NCI-H1436 (cell line): Measurements from ENCODE around the gene MYO18A.
A peak's percentile ranks its signal among the peaks of the same experiment; 100 is the strongest.
"Not testable (repeated sequence)": the region's sequence is repeated elsewhere in the genome, so short reads cannot be mapped to it uniquely, and the experiment has no call there.

Source experiments
- DNase-seq: peaks from one replicate; lab custom pipeline; 2025; lab: John Stamatoyannopoulos, UW

The MYO18A gene

DNA sequence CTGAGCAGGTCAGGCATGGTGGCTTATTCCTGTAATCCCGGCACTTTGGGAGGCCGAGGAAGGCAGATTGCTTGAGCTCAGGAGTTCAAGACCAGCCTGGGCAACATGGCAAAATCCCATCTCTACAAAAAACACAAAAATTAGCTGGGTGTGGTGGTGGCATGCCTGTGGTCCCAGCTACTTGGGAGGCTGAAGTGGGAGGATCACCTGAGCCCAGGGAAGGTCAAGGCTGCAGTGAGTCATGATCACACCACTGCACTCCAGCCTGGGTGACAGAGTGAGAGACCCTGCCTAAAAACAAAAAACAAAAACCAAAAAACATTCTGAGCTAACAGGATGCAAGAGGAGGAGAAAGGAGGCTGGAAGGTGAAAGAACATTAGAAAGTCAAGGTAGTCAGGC is 33.0 kb downstream of the MYO18A start:
- DNase-seq, result not testable (repeated sequence)

DNA sequence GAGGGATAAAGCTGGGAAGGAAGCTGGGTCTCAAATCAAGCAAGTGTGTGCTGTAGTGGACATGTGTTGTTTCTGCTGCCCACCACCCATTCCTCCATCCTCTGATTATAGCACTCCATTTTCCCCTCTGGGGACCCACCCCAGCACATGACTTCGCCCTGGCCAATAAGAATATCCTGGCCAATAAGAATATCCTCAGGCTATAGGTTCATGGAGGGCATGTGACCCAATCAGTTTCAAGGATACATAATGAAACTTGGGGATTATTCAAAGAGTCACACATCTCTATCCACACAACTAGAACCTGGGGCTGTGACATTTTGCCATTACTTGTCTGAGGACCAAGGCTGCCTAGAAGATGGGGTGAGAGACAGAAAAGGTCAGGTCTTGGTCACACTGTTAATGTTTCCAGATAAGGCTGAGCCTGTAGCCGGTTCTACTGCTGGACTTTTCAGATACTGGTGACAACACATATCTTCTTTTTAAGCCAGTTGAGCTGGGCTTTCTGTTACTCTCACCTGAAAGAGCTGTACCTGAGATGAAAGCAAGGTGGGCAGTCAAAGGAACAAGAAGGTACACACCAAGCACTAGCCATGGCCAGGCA is 33.7 kb downstream of the MYO18A start:
- no peak for DNase-seq

DNA sequence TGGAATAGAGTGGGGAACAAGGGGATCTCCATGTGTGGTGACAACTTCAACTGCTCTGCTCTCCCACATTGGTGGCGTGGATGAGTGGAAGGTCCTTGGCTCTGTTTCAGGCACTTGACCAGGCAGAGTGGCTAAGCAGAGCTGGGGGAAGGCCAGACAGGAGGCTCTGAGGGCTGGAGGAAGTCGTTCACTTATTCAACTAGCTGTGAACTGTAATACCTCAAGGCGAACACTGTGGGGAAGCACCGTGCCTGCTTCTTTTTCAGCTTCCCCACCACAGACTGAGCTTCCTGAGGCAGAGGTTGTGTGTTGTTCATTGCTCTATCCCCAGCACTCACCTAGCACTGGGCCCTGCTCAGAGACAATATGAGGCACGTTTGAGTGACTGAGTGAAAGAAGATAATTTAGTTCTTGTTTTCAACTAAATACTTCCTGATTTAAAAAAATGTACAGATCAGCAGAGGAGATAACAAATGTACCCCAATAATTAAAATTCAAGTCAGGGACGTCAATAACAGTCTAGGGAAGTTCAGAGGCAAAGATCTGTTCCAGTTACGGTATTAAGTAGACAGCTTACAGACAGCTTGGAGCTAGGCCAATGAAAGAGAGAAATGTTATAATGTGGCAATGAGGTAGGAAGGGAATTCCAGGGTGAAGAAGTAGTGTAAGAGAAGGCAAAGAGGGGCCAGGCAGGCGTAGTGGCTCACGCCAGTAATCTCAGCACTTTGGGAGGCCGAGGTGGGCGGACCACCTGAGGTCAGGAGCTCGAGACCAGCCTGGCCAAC is 34.7 kb downstream of the MYO18A start:
- peak; percentile 74 for DNase-seq

DNA sequence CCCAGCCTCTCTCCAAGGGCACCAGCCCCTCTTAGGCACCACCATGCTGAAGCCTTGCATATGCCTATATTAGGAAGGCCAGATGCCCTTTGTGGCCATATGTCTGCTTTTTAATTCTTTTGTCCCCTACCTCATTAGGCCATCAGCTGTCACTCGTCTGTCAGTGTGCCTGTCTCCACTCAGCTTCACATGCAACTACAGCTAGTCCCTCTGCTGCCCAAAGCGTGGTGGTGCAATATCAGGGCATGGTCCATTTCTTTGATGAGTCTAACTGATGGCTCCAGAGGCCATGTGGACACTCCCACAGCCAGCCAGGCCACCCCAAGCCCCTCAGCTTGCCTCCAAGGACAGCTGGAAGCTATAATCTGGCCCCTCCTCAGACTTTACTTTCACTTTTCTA is 36.3 kb downstream of the MYO18A start:
- no peak for DNase-seq

DNA sequence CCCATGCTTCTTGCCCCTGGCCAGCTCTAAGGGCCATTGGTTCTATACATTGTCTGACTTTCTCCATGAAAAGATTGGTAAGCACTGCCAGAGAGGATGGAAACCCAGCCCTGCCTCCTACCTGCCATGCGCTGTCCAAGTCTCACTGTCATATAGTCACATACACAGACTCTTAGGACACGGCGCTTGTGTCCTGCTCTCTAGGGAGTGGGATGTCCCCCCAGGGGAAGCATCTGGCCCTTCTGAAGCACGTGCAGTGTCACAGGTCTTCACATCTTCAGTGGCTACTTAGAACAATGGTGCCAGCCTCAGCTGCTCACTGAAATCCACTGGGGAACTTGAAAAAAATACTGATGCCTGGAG is 38.7 kb downstream of the MYO18A start:
- no peak for DNase-seq

DNA sequence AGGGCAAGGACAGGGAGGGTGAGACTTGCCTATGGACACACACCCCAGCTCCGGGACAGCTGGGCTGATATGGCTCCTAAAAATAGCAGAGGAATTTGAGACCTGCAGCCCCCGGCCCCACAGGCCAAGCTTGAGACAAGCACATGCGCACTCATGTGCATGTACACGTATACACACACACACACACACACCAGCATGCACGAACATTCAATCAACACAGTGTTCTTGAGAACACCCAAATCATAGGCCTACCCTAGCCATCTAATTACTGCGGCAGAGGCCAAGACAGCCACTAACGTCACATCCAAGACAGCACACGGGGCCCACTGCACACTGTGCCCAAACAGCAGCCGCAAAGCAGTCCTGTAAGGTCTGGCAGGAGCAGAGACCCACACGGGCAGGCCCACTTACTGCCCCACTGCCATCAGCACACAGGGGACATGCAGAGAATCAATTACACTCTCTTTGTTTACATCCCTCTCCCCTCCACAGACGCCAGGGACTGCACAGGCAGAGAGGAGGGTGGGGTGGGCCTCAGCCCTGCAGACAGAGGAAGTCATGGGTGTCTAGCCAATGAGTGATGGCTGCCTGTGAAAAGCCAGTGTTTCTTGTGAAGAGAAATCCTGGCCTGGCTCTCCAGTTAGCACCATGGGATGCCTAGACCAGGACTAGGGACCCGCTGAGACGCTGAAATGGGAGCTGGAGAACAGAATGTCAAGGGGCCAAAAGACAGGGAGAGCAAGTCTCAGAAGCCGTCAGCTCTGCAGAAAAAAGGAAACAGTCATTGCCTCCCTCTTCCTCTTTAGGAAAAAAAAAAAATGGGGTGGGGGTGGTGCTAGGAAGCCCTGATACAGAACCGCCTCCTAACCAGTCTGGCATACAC is 39.3 kb downstream of the MYO18A start:
- DNase-seq, result peak; percentile 33

DNA sequence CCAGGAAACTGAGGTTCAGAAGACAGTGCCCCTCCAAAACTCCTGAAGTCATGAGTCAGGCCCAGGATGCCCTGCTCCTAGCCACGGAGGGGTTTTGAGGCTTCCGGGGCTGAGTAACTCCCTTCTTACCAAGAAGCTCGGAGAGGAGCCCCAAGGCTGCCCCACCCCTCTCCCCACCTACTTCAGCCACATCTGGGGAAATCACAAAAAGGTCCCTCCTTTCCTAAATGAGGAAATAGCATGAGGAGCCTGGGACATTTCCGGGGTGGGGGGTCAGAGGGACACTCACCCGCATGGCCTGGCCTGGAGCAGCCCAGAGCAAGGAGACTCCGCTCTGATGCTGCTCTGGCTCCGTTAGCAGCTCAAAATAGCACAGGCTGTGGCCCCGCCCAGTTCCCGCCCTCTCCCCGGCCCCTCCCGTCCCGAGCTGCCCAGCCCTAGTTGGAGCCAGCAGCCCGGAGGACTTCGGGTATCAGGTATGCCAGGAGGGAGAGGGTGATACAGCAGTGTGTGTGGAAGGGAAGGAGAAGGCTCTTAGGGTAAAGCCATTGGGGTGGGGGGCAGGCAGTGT is 40.1 kb downstream of the MYO18A start:
- DNase-seq, result peak; percentile 63

DNA sequence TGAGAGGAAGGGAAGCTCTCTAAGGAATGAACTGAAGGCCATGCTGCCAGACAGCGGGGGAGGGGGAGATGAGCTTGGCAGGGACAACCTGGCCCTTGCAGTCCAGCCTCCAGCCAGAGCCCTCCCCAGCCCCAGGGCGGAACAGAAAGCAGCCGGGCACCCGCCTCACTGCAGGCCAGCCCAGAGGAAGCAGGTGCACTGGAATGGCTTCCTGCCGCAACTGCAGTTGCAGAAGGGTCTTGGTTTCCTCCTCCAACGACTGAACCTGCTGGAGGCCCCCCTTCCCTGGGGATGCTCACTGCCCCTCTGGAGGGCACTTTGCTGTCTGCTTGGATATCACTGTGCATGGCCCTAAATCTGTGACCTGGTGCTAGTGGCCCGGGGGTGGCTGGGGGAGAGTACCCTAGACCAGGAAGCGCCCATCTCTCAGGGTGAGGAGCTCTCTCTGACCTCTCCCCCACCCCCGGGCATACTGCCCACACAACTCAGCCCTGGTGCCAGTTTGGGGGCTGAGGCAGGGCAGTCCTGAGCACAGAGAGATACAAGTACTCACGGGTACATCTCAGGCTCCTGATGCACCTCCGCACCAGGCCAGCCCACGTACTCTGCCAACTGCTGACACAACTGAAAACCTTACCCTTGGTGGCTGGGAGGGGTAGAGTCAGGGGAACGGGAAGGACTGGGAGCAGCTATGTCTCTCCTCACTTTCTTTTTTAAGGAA is 41.1 kb downstream of the MYO18A start:
- no peak for DNase-seq

DNA sequence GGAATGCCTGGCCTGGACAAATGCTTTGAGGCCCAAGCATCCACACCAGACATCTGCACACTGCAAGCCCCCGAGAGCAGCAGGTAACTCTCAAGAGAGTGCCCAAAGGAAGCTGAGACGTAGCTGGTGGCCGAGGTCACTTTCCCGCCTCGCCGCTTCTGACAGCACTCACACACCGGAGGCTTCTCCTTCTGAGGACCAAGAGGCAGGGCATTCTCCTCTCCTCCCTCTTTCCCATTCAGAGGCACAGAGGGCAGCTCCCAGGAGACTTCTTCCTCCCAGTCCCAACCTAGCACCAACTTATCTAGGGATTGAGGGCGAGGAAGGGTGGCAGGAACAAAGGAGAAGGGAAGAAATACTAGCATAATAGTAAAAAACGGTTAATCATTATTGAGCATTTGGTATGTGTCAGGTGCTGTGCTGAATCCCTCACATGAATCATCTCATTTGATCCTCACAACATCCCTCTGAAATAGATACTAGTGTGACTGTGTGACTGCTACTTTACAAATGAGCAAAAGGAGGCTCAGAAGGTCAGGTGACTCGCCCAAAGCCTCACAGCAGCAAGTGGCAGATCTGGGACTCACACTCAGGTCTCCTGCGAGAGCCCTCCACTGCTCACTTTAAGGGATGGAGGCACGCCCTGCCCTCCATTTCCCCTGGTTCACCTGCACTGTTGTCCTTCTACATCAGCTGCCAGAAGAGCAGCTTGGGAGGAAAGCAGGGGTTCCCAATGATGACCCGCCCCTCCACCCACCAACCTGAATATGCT is 41.8 kb downstream of the MYO18A start:
- no peak for DNase-seq

DNA sequence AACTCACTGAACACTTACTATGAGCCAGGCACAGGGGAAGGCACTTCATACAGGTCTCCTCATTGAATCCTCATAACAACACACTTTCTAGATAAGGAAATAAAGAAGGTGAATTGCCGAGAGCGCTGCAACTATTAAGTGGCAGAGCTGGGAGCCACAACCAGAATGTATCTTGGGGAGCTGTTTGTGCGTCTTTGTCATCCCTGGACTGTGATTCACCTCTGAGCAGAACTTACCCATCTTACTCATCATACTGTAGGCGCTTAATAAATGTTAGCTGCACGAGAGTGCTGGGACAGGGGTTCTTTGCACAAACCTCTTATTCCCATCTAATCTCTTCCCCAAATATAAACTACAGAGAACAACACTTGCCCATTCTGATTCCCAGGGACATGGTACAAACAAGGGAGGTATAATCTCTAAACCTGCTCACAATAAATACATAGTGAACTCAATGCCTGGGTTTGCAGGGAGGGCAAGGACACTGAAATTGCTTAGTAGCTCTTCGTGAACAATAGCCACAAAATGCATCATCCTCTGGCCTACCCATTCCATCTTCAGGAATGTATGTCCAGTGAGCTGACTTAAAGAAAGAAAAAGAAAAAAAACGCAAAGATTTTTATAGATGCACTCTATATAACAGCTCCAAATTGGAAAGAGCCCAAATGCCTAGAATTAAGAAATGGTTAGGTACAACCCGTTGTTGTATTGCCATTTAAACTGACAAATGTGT is 43.0 kb downstream of the MYO18A start:
- DNase-seq, result no peak

DNA sequence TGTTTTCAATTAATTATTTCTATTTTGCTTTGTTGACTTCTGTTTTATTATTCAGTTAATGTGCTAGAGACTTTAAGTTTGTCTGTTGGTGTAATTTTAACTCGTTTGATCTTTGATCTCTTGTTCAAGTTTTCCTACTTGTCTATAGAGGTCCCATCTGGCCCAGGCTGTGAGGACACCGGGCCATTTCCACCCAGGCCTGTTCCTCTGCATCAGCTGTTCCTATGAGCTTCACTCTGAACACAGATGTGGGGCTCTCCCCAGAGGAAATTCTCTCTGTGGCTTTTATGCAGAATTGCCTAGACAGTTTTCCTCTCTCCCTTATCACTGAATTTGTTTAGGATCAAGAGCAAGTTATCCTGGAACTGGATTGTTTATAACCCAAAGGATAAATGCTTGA is 44.7 kb downstream of the MYO18A start:
- DNase-seq, result no peak

DNA sequence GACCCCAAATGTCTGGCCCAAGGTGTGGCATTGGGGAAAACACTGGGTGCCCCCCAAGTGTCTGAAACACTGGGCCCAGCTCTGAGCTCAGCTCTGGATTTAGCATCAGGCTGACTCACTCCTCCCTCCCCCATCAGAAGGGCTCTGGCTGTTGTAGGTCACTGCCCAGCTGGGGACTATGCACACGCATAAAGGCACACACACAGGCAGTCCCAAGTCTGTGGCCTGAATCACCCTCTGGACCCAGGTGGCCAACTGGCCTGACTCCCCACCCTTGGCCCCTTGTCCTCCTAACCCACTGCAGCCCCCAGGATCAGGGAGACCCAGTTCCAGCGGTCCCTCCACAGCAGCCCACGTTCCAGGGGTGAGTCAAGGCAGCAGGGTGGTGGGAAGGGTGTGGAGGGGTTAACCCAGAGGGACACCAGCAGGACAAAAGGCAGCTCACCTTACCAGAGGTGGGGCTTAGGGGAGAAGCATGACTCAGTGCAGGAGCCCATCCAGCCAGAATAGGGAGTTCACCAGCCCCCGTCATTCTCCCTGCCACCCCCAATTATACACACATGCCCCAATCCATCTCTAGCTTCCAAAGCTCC is 47.0 kb downstream of the MYO18A start:
- DNase-seq, result no peak

DNA sequence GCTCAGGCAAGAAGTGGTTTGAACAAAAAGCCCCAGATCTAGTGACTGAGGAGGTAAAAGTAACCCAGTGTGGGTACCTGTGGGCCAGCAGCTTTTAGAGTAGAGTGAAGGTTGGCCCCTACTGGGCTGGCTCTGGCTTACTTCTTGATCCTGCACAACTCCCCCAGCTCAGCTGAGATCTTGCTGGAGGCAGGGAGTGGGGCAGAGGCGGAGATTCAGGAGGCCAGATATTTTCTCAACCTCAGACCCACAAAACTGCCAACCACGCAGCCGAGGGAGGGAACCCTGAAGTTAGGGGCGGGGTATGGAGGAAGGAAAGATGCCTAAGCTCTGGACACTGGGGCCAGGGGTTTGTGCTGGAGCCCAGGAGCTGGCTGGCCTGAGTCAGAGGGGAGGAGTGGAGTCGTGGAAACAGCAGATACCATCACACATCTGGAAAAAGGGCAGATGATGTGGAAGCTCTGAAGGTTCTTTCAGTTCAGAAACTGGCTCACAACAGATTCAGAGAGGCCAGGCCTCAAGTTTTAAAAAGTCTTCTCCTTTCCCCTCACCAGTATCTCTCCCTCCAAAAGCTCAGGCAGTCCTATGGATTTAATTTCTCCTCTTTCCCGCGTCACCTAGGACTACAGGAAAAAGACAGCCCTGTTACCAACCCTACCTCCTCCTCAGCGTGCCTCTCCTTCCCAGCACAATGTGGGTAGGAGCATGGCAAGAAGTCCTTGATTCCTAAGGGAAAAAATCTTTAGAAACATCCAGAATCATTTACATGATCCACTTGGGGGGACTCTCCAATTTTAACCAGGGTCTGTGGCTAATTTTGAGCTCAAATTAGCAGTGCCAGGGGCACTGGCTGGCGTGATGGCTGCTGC is 48.1 kb downstream of the MYO18A start:
- DNase-seq, result no peak

DNA sequence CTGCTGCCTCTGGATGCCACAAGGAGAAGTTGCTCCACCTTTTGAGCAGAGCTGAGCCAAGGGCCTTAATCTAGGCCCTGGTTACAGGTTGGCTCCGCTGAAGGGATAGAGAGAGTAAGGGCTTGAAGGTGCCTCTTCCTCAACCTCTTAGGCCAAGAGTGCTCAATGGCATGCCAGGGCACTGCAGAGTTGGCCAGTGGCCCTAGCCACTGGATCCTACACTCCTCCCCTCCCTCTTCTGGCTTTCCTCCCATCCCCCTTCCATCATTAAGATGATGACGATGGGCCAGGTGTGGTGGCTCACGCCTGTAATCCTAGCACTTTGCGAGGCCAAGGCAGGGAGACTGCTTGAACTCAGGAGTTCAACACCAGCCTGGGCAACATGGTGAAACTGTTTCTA is 50.5 kb downstream of the MYO18A start:
- DNase-seq, result no peak

DNA sequence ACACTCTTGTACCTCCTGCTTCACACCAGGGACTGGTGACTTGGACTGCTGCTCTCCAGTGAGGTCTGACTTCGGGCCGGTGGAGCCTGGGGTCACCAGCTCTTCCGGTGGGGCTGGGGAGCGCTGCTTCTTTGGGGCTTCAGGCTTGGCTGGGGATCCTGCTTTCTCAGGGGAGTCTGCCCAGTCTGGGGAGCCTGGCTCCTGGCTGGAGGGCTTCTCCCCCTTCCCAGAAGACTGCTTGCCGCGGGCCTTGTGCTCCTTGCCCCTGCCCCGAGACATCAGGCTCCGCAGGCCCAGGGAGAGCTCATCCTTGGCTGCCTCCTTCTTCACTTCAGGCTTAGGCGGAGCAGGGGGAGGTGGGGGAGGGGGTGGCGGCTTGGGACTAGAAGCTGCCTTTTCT is 52.4 kb downstream of the MYO18A start:
- DNase-seq, result no peak

DNA sequence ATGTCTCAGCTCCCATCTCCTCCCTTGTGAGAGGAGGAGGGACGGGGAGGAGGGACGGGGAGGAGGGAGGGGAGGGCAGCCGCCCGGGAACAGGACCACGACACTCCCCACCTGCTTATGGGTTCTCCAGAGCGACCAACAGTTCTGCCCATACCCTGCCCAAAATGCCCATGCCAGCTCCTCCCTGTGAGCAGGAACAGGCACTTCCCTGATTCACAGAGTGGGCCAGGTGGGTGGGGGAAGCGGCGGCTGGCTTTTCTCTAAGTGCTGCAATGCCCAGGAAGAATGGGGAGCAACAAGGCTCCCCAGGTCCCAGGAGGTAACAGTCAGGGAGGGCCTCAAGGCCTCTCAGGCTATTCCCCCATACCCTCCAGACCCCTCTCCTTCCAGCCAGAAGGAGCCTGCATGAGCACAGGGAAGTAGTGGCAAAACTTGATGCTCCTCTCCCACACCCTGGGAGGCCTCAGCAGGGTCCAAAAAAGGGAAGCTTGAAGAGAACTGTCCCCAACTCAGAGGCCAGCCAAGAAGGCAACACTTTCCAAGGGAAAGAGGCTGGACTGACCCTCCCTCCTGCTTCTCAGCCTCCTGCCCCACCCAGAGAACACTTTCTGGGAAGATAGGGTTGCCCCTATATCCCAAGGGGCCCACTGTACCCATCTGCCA is 53.8 kb downstream of the MYO18A start:
- DNase-seq, result no peak

DNA sequence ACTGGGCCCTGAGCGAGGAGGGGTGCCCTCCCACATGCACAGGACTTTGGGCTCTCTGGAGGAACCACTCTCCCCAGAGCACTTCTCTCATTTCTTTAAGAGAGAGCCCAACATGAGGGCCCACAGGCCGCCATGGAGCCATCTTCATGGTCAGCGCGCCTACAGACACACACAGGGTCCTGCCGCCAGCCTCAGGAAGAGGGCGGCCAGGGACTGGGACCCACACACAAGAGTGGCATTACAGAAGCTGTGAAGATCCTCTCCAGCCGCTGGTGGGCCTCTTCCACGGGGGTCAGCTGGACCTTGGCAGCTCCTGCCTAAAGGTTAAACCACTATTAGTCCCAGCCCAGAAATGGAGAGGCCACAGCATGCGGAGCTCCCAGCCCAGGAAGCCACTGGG is 54.5 kb downstream of the MYO18A start:
- DNase-seq, result no peak

DNA sequence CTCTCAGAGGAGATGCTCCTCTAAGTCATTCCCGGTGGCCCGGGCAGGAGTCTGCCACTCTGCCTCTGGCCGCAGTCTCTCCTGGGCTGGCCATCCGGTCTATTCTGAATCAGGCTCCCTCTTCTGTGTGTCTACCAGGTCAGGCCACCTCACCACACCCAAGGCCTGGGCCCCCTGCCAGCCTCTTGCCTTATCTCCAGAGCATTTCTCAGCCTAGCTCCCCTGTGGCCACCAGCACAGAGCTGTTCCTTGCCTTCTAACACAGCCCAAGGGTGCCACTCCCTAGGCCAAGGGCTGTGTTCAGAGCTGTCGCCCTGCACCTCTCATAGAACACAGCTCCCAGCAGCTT is 55.3 kb downstream of the MYO18A start:
- no peak for DNase-seq
